Kidney tubule cell (primary cell): ENCODE results near the gene PAQR7.

ENCODE experiments used
- DNase-seq: peaks from one replicate; pipeline ENCODE4 v3.0.0-alpha.2; 2018; ENCODE audit warnings: low spot score

Gene PAQR7

GRCh38 chr1:25902462-25902861 is 27.0 kb upstream of the PAQR7 start:
- no peak for DNase-seq

- no peak for DNase-seq
Measured at GRCh38 chr1:25900219-25900618, 24.7 kb upstream of the PAQR7 start.

GRCh38 chr1:25899792-25900191 is 24.3 kb upstream of the PAQR7 start:
- no peak for DNase-seq

- no peak for DNase-seq
Measured at GRCh38 chr1:25898223-25899015, 22.9 kb upstream of the PAQR7 start.

- DNase-seq, result no peak
Measured at GRCh38 chr1:25897754-25898153, 22.2 kb upstream of the PAQR7 start.

GRCh38 chr1:25896266-25896665 is 20.8 kb upstream of the PAQR7 start:
- DNase-seq, result no peak

GRCh38 chr1:25895365-25895990 is 20.0 kb upstream of the PAQR7 start:
- DNase-seq, result peak; percentile 89

GRCh38 chr1:25893116-25893515 is 17.6 kb upstream of the PAQR7 start:
- DNase-seq, result no peak

GRCh38 chr1:25891606-25892005 is 16.1 kb upstream of the PAQR7 start:
- no peak for DNase-seq

GRCh38 chr1:25890239-25891034 is 14.9 kb upstream of the PAQR7 start:
- peak; percentile 98 for DNase-seq

GRCh38 chr1:25889470-25889869 is 14.0 kb upstream of the PAQR7 start:
- no peak for DNase-seq

- DNase-seq, result no peak
Measured at GRCh38 chr1:25888426-25888987, 13.0 kb upstream of the PAQR7 start.

- no peak for DNase-seq
Measured at GRCh38 chr1:25885602-25886001, 10.1 kb upstream of the PAQR7 start.

- no peak for DNase-seq
Measured at GRCh38 chr1:25881266-25881665, 5.8 kb upstream of the PAQR7 start.

GRCh38 chr1:25880518-25880917 is 5.0 kb upstream of the PAQR7 start:
- no peak for DNase-seq

GRCh38 chr1:25879675-25880074 is 4.2 kb upstream of the PAQR7 start:
- DNase-seq, result peak; percentile 24

GRCh38 chr1:25878690-25879089 is 3.2 kb upstream of the PAQR7 start:
- DNase-seq, result no peak

- no peak for DNase-seq
Measured at GRCh38 chr1:25877155-25877554, 1.6 kb upstream of the PAQR7 start.

- DNase-seq, result no peak
Measured at GRCh38 chr1:25876693-25877077, 1.2 kb upstream of the PAQR7 start.

- no peak for DNase-seq
Measured at GRCh38 chr1:25875856-25876692, 566 bp upstream of the PAQR7 start.

- no peak for DNase-seq
Measured at GRCh38 chr1:25874635-25875153, 814 bp downstream of the PAQR7 start.
